ENCODE results near the gene PRSS12. TPM values are rescaled to one million over a fixed set of nuclear protein-coding genes. Genes with fewer than 3 reads are reported as not detected.

PRSS12 gene
- polyA plus RNA-seq, 1 donor, result 2.3 TPM

GRCh38 chr4:118389721-118390120, 36.9 kb upstream of the PRSS12 start:
- peaks cover 2% of the 10 kb centered on the region for H3K9me3 ChIP-seq (ENCODE audit: control insufficient read depth, low read depth, low read length)
- no peaks in the 10 kb centered on the region for H3K4me1 ChIP-seq (ENCODE audit: control insufficient read depth, insufficient read depth, low read length)
- WGBS (ENCODE audit: insufficient coverage, low lambda C conversion rate), result 80% methylated on average over 1 of the region's 6 CpGs
- H3K27ac ChIP-seq (ENCODE audit: low read length), result no peak overlapping the region
- no peak overlapping the region for H3K4me3 ChIP-seq (ENCODE audit: low read length)
- no peak for DNase-seq
- no peaks in the 10 kb centered on the region for H3K36me3 ChIP-seq (ENCODE audit: control insufficient read depth, insufficient read depth, low read length)
- H3K27me3 ChIP-seq (ENCODE audit: control insufficient read depth, insufficient read depth, low read length), result no peaks in the 10 kb centered on the region

GRCh38 chr4:118388606-118389005, 35.8 kb upstream of the PRSS12 start:
- WGBS (ENCODE audit: insufficient coverage, low lambda C conversion rate), result 63% methylated on average over 1 of the region's 6 CpGs
- DNase-seq, result no peak
- peaks cover 2% of the 10 kb centered on the region for H3K9me3 ChIP-seq (ENCODE audit: control insufficient read depth, low read depth, low read length)
- H3K27me3 ChIP-seq (ENCODE audit: control insufficient read depth, insufficient read depth, low read length), result no peaks in the 10 kb centered on the region
- no peak overlapping the region for H3K4me3 ChIP-seq (ENCODE audit: low read length)
- no peaks in the 10 kb centered on the region for H3K36me3 ChIP-seq (ENCODE audit: control insufficient read depth, insufficient read depth, low read length)
- H3K4me1 ChIP-seq (ENCODE audit: control insufficient read depth, insufficient read depth, low read length), result no peaks in the 10 kb centered on the region
- no peak overlapping the region for H3K27ac ChIP-seq (ENCODE audit: low read length)

- H3K36me3 ChIP-seq (ENCODE audit: control insufficient read depth, insufficient read depth, low read length), result no peaks in the 10 kb centered on the region
- peaks cover 2% of the 10 kb centered on the region for H3K9me3 ChIP-seq (ENCODE audit: control insufficient read depth, low read depth, low read length)
- no peak overlapping the region for H3K4me3 ChIP-seq (ENCODE audit: low read length)
- H3K27ac ChIP-seq (ENCODE audit: low read length), result no peak overlapping the region
- no peak for DNase-seq
- H3K27me3 ChIP-seq (ENCODE audit: control insufficient read depth, insufficient read depth, low read length), result no peaks in the 10 kb centered on the region
- 67% methylated on average over 1 of the region's 3 CpGs for WGBS (ENCODE audit: insufficient coverage, low lambda C conversion rate)
- H3K4me1 ChIP-seq (ENCODE audit: control insufficient read depth, insufficient read depth, low read length), result no peaks in the 10 kb centered on the region
These were observed 29.1 kb upstream of the PRSS12 start for GRCh38 chr4:118381902-118382301.

GRCh38 chr4:118373614-118374255, 20.9 kb upstream of the PRSS12 start:
- WGBS (ENCODE audit: insufficient coverage, low lambda C conversion rate), result no CpG with 5 or more reads among the region's 4 CpGs
- H3K27ac ChIP-seq (ENCODE audit: low read length), result no peak overlapping the region
- no peaks in the 10 kb centered on the region for H3K9me3 ChIP-seq (ENCODE audit: control insufficient read depth, low read depth, low read length)
- no peaks in the 10 kb centered on the region for H3K36me3 ChIP-seq (ENCODE audit: control insufficient read depth, insufficient read depth, low read length)
- H3K27me3 ChIP-seq (ENCODE audit: control insufficient read depth, insufficient read depth, low read length), result no peaks in the 10 kb centered on the region
- no peaks in the 10 kb centered on the region for H3K4me1 ChIP-seq (ENCODE audit: control insufficient read depth, insufficient read depth, low read length)
- H3K4me3 ChIP-seq (ENCODE audit: low read length), result no peak overlapping the region
- DNase-seq, result no peak

GRCh38 chr4:118372251-118372650, 19.4 kb upstream of the PRSS12 start:
- Histone ChIP-seq H3K27me3 (ENCODE audit: control insufficient read depth, insufficient read depth, low read length) (no peaks in the 10 kb centered on the region), H3K36me3 (ENCODE audit: control insufficient read depth, insufficient read depth, low read length) (no peaks in the 10 kb centered on the region), H3K4me1 (ENCODE audit: control insufficient read depth, insufficient read depth, low read length) (no peaks in the 10 kb centered on the region), H3K4me3 (ENCODE audit: low read length) (no peak overlapping the region), H3K27ac (ENCODE audit: low read length) (no peak overlapping the region), H3K9me3 (ENCODE audit: control insufficient read depth, low read depth, low read length) (no peaks in the 10 kb centered on the region)
- no peak for DNase-seq
- 76% methylated on average over 3 of the region's 4 CpGs for WGBS (ENCODE audit: insufficient coverage, low lambda C conversion rate)

- Histone ChIP-seq H3K4me3 (ENCODE audit: low read length) (no peak overlapping the region), H3K27ac (ENCODE audit: low read length) (no peak overlapping the region), H3K36me3 (ENCODE audit: control insufficient read depth, insufficient read depth, low read length) (no peaks in the 10 kb centered on the region), H3K27me3 (ENCODE audit: control insufficient read depth, insufficient read depth, low read length) (no peaks in the 10 kb centered on the region), H3K4me1 (ENCODE audit: control insufficient read depth, insufficient read depth, low read length) (no peaks in the 10 kb centered on the region), H3K9me3 (ENCODE audit: control insufficient read depth, low read depth, low read length) (no peaks in the 10 kb centered on the region)
- DNase-seq, result no peak
- 90% methylated on average over 2 of the region's 6 CpGs for WGBS (ENCODE audit: insufficient coverage, low lambda C conversion rate)
These were observed 16.4 kb upstream of the PRSS12 start for GRCh38 chr4:118369231-118369630.

GRCh38 chr4:118367872-118368271, 15.1 kb upstream of the PRSS12 start:
- H3K27ac ChIP-seq (ENCODE audit: low read length), result no peak overlapping the region

GRCh38 chr4:118367361-118367760, 14.6 kb upstream of the PRSS12 start:
- 100% methylated on average over 2 of the region's 3 CpGs for WGBS (ENCODE audit: insufficient coverage, low lambda C conversion rate)
- no peaks in the 10 kb centered on the region for H3K9me3 ChIP-seq (ENCODE audit: control insufficient read depth, low read depth, low read length)
- no peak for DNase-seq
- H3K4me3 ChIP-seq (ENCODE audit: low read length), result no peak overlapping the region
- no peaks in the 10 kb centered on the region for H3K36me3 ChIP-seq (ENCODE audit: control insufficient read depth, insufficient read depth, low read length)
- H3K4me1 ChIP-seq (ENCODE audit: control insufficient read depth, insufficient read depth, low read length), result no peaks in the 10 kb centered on the region
- H3K27ac ChIP-seq (ENCODE audit: low read length), result no peak overlapping the region
- no peaks in the 10 kb centered on the region for H3K27me3 ChIP-seq (ENCODE audit: control insufficient read depth, insufficient read depth, low read length)

More at GRCh38 chr4:118367872-118368271, 15.1 kb upstream of the PRSS12 start:
- no peaks in the 10 kb centered on the region for H3K36me3 ChIP-seq (ENCODE audit: control insufficient read depth, insufficient read depth, low read length)
- H3K4me3 ChIP-seq (ENCODE audit: low read length), result no peak overlapping the region
- H3K4me1 ChIP-seq (ENCODE audit: control insufficient read depth, insufficient read depth, low read length), result no peaks in the 10 kb centered on the region
- DNase-seq, result no peak
- H3K27me3 ChIP-seq (ENCODE audit: control insufficient read depth, insufficient read depth, low read length), result no peaks in the 10 kb centered on the region
- 42% methylated on average over 1 of the region's 2 CpGs for WGBS (ENCODE audit: insufficient coverage, low lambda C conversion rate)
- no peaks in the 10 kb centered on the region for H3K9me3 ChIP-seq (ENCODE audit: control insufficient read depth, low read depth, low read length)

GRCh38 chr4:118363166-118363565, 10.4 kb upstream of the PRSS12 start:
- DNase-seq, result no peak
- 60% methylated on average over 2 of the region's 3 CpGs for WGBS (ENCODE audit: insufficient coverage, low lambda C conversion rate)
- no peaks in the 10 kb centered on the region for H3K36me3 ChIP-seq (ENCODE audit: control insufficient read depth, insufficient read depth, low read length)
- H3K27ac ChIP-seq (ENCODE audit: low read length), result no peak overlapping the region
- H3K27me3 ChIP-seq (ENCODE audit: control insufficient read depth, insufficient read depth, low read length), result no peaks in the 10 kb centered on the region
- no peaks in the 10 kb centered on the region for H3K9me3 ChIP-seq (ENCODE audit: control insufficient read depth, low read depth, low read length)
- H3K4me1 ChIP-seq (ENCODE audit: control insufficient read depth, insufficient read depth, low read length), result no peaks in the 10 kb centered on the region
- H3K4me3 ChIP-seq (ENCODE audit: low read length), result no peak overlapping the region

GRCh38 chr4:118361192-118361591, 8.4 kb upstream of the PRSS12 start:
- DNase-seq, result no peak
- Histone ChIP-seq H3K36me3 (ENCODE audit: control insufficient read depth, insufficient read depth, low read length) (no peaks in the 10 kb centered on the region), H3K27ac (ENCODE audit: low read length) (no peak overlapping the region), H3K9me3 (ENCODE audit: control insufficient read depth, low read depth, low read length) (no peaks in the 10 kb centered on the region), H3K4me3 (ENCODE audit: low read length) (no peak overlapping the region), H3K27me3 (ENCODE audit: control insufficient read depth, insufficient read depth, low read length) (peaks cover 6% of the 10 kb centered on the region), H3K4me1 (ENCODE audit: control insufficient read depth, insufficient read depth, low read length) (no peaks in the 10 kb centered on the region)

- Histone ChIP-seq H3K4me1 (ENCODE audit: control insufficient read depth, insufficient read depth, low read length) (no peaks in the 10 kb centered on the region), H3K9me3 (ENCODE audit: control insufficient read depth, low read depth, low read length) (no peaks in the 10 kb centered on the region), H3K36me3 (ENCODE audit: control insufficient read depth, insufficient read depth, low read length) (no peaks in the 10 kb centered on the region), H3K4me3 (ENCODE audit: low read length) (no peak overlapping the region), H3K27me3 (ENCODE audit: control insufficient read depth, insufficient read depth, low read length) (peaks cover 15% of the 10 kb centered on the region), H3K27ac (ENCODE audit: low read length) (no peak overlapping the region)
- WGBS (ENCODE audit: insufficient coverage, low lambda C conversion rate), result 77% methylated on average over 2 of the region's 3 CpGs
- DNase-seq, result no peak
These were observed 7.3 kb upstream of the PRSS12 start for GRCh38 chr4:118360106-118360505.

Measured in large intestine (tissue), 3 donors.